HG03103 (cell line): ENCODE measurements around the gene GPR18.
"Not testable (repeated sequence)": the region's sequence is repeated elsewhere in the genome, so short reads cannot be mapped to it uniquely, and the experiment has no call there.

Experiments used
- ATAC-seq: cut with Tn5 transposase; IDR thresholded peaks from one replicate; pipeline ENCODE4 v1.9.1; 2021; ENCODE audit warnings: low read depth; ENCODE audit not compliant: unreplicated experiment

Gene GPR18

DNA sequence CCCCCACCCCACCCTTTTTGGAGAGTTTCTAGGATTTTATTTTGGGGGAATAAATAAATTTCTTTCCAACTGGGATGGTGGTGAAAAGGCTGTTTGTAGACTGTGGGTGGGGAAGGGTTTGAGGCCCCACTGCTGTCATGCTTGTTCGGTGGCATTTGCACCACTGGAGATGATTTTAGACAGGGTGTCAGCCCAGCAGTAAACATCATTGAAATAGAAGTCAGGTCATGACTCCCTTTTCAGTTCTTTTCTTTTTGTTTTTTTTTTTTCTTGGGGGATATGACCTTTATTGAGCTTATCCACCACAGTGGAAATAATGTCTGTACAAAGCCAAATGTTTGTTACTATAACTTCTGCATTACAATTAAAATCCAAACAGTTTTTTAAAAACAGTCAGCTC lies 43.4 kb downstream of the GPR18 start:
- no peak for ATAC-seq

DNA sequence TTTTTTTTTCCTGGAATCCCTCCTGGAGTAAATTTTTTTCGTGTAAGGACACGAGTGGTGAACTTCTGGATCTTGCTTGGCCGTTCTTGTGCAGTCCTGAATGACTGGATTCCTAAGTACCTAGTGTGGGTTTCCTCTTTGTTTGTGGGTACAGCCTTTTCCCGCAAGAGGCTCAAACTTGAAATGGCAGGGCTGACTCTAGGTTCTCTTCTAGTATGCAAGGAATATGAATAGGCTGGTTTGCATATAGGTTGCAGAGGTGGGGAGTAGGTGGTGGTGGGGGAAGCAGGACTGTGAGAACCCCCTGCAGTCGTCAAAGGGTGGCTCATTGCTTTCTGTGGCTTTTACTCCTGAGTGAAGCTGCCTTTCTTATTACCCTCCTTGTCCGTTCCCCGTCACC lies 43.9 kb downstream of the GPR18 start:
- ATAC-seq, result peak; percentile 86

DNA sequence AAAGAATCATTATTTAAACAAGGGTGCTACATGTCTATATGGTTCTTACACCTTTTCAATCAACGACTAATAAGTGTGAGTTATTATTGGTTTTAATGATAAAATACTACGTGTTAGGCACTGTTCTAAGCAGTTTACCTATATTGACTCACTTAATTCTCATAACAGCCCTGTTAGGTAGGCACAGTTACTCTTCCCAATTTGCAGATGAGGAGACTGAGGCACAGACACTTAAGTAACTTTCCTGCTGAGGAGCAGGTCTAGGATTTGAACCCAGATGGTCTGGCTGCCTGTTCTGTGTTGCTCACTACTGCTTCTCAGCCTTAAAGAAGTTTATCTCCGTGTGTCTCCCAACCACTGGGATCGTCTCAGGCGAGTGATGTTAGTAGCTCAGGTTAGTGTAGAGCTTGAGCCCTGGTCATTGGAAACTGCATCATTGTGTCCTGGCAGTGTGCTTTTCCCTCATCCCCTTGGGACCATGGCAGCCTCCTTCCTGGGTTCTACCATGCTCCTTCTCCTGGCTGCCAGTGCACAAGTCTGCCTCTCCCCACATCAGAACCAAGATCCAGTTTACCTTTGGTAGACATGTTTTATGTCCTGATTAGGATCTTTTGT lies 46.7 kb downstream of the GPR18 start:
- ATAC-seq, result no peak

DNA sequence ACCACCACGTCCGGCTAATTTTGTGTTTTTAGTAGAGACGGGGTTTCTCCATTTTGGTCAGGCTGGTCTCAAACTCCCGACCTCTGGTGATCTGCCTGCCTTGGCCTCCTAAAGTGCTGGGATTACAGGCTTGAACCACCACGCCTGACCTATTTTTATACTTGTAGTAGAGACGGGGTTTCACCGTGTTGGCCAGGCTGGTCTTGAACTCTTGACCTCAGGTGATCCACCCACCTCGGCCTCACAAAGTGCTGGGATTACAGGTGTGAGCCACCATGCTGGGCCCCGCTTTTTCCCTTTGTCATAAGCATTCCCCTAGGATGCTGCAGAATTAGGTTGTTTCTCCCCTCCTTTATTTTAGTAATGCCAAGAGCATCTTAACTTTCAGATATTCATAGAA lies 47.6 kb downstream of the GPR18 start:
- not testable (repeated sequence) for ATAC-seq

DNA sequence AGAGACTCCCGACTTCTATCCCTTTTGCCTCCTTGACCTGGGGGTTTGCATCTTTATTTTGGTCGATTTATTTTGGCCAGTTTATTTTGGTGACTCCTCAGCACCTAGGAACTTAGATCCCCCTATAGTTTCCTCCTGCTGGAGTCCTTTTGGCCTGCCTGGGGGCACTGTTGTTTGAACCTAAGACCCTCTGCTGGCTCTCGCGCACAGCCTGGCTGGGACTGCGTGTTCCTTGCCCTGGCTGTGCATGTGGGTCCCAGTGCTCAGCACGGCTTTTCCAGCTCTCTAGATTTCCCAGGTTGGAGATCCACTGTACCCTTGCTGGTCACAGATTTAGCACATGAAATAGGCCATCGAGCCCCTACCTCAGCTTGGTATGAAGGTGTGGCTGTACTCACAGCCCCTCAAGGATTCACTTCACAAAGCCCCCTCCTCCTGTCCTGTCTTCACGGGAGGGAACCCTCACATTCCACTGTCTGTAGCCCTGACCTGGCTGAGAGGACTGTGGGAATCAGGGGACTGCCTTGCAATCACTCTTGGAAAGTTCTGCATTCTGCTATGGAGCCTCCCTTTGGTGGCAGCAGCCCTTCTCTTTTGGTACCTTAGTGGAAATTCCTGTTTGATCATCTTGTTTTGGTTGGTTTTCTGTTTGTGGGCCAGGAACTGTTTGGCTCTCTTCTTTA lies 49.2 kb downstream of the GPR18 start:
- no peak for ATAC-seq

DNA sequence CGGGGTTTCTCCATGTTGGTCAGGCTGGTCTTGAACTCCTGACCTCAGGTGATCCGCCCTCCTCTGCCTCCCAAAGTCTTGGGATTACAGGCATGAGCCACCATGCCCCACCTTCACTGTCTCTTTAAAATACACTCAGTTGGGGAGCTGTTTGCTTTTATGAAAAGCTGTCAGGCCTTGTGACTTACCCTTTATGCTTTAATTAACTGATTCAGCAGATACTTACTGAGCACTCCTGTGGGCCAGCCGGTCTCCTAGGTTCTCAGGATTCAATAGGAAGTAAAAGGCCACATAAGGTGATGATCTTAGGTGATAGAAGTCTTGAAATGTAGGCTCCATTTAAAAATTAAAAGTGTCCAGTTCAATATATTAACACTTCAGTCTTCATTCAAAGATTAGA lies 50.0 kb downstream of the GPR18 start:
- ATAC-seq, result no peak

DNA sequence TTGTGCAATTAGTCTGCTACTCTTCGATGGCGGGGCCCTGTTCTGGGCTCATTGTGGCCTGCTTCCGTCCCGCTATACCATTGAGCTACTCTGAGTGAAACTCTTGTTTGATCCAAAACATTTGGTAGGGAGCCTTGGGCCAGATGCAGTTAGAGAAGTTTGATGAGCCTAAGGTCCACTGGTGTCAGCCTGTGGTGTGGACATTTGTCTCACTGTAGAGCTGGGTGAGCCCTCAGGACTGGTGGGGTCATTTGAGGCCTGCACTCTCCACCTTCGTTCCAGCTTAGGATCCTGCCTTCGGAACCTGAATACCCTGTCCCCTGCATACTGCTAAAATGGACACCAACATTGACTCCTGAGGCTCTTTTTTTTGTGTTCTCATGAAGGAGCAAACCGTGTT lies 50.7 kb downstream of the GPR18 start:
- ATAC-seq, result no peak

DNA sequence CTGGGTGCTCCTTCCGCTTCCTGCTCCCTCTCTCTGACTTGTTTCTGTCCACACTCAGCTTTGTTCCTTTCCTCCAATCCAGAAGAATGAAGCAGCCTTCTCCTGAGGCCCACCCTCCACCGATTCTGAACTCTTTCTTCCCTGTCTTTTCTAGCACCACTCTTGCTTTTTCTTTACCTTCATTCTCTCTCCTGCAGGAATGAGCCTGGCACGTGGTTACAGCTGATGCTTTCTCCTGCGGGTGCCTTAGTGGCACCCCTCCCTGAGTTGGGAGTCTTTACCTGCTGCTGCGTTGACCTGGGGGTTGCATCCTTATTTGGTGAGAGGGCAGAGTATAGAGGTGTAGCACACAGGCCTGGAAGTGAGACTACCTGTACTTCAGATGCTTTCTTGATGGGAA lies 51.3 kb downstream of the GPR18 start:
- no peak for ATAC-seq

DNA sequence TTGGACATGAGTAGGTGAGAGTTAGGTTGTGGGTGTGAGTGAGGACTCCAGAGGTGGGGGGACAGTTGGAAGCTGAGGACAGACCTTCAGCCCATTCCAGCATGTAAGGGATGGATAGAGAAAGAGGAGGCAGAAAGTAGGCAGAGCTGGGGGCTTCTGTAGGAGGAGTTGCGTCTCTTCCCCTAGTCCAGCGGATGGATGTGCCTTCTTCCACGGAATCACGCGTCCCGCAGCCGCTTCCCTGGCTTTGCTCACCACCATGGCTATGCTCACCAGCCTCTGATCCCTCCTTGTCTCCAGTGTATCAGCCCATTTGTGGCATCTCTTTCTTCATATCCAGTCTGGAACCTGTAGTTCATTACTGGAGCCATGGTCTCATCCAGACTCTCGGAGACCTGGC lies 52.0 kb downstream of the GPR18 start:
- no peak for ATAC-seq

DNA sequence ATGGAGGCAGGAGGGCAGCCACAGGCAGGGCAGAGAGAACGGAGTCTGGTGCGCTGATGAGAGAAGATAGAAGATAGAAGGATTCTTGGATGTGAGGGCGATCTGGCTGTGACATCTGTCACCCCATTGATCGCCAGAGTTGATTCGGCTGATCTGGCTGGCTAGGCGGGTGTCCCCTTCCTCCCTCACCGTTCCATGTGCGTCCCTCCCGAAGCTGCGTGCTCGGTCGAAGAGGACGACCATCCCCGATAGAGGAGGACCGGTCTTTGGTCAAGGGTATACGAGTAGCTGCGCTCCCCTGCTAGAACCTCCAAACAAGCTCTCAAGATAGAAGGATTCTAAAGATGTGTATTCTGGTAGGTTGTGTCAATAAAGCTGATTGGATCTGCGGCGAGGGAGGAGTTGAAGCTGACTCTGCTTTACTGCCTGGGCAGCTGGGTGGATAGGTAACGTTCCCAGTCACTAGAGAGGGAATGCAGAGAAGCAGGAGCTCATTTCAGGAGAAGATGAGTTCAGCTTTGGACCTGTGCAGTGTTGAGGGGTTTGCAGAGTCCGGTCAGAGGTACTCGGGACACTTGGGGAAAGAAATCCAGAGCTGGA lies 52.5 kb downstream of the GPR18 start:
- ATAC-seq, result no peak
